Fibroblast of lung (primary cell): Measurements from ENCODE around the gene ZDHHC22. TPM values are rescaled to one million over a fixed set of nuclear protein-coding genes. Genes with fewer than 3 reads are reported as not detected.

Experiments used
- DNase-seq, 2 donors: peaks; one replicate each; pipeline versions ENCODE4 v3.0.0 to v3.0.0-alpha.2; 2010; ENCODE audit warnings: low read depth in 2 of 2
- H2AFZ ChIP-seq: 2 replicates; pipeline ENCODE4 v1.5.1; 2012; ENCODE audit warnings: low read length, control low read depth, inconsistent platforms
- H3K27ac ChIP-seq: 2 replicates; pipeline ENCODE4 v1.5.1; 2011; ENCODE audit warnings: low read length, control low read depth; ENCODE audit not compliant: insufficient read depth
- H3K27me3 ChIP-seq: 2 replicates; pipeline ENCODE4 v1.5.1; 2011; ENCODE audit warnings: mild to moderate bottlenecking, low read length; ENCODE audit not compliant: control insufficient read depth, insufficient read depth
- H3K36me3 ChIP-seq: 2 replicates; pipeline ENCODE4 v1.5.1; 2011; ENCODE audit warnings: low read length; ENCODE audit not compliant: control insufficient read depth, insufficient read depth
- H3K4me1 ChIP-seq: 2 replicates; pipeline ENCODE4 v1.5.1; 2011; ENCODE audit warnings: low read length; ENCODE audit not compliant: control insufficient read depth, insufficient read depth; ENCODE audit errors: extremely low read depth
- H3K4me2 ChIP-seq: 2 replicates; pipeline ENCODE4 v1.5.1; 2011; ENCODE audit warnings: low read length, control low read depth; ENCODE audit not compliant: insufficient read depth; ENCODE audit errors: extremely low read depth
- H3K4me3 ChIP-seq, 4 experiments: fragments of 200-600 bp in 1 of 4; sonication (generic) in 1 of 4; replicated peaks in 1 of 4; 2 replicates each; pipeline ENCODE4 v1.5.1; 2011 to 2016; ENCODE audit warnings: low read length in 4 of 4, low read depth in 3 of 4, mild to moderate bottlenecking in 3 of 4, control low read depth in 2 of 4, inconsistent platforms in 1 of 4, mixed read lengths in 1 of 4; ENCODE audit not compliant: insufficient read depth in 1 of 4; ENCODE audit errors: control extremely low read depth in 1 of 4
- H3K79me2 ChIP-seq: 2 replicates; pipeline ENCODE4 v1.5.1; 2012; ENCODE audit warnings: mild to moderate bottlenecking, low read length, inconsistent platforms; ENCODE audit not compliant: control insufficient read depth, insufficient read depth
- H3K9ac ChIP-seq: 2 replicates; pipeline ENCODE4 v1.5.1; 2011; ENCODE audit warnings: mild to moderate bottlenecking, low read length, control low read depth; ENCODE audit not compliant: insufficient read depth
- H3K9me3 ChIP-seq: 2 replicates; pipeline ENCODE4 v1.5.1; 2012; ENCODE audit warnings: low read depth, low read length; ENCODE audit not compliant: control insufficient read depth, insufficient read depth
- H4K20me1 ChIP-seq: 2 replicates; pipeline ENCODE4 v1.5.1; 2011; ENCODE audit warnings: low read length; ENCODE audit not compliant: control insufficient read depth, insufficient read depth; ENCODE audit errors: extremely low read depth
- CTCF ChIP-seq, 2 donors: IDR thresholded peaks in 1 of 2; conservative IDR thresholded peaks in 1 of 2; 1 replicate in 1 of 2; 2 replicates in 1 of 2; pipeline ENCODE4 v1.5.1; 2011 to 2012; ENCODE audit warnings: low read length in 2 of 2, control low read depth in 1 of 2, inconsistent platforms in 1 of 2, low read depth in 1 of 2, mild to moderate bottlenecking in 1 of 2
- EZH2 ChIP-seq: IDR thresholded peaks from 2 replicates; pipeline ENCODE4 v1.5.1; 2012; ENCODE audit warnings: low read length, control low read depth, mild to moderate bottlenecking; ENCODE audit errors: missing control alignments
- polyA plus RNA-seq, 2 donors: library from polyadenylated mRNA; depleted of rRNA in 1 of 2; stranded (reverse) in 1 of 2; unstranded in 1 of 2; fragments of >200 nt; gene quantifications; 2 replicates each; pipeline ENCODE4 v1.2.1, GENCODE V29; 2011 to 2012; ENCODE audit warnings: missing spikeins in 1 of 2
- total RNA-seq: library from RNA; depleted of rRNA; stranded (reverse); fragments of >200 nt; gene quantifications from 2 replicates; pipeline ENCODE4 v1.2.1, GENCODE V29; 2014

ZDHHC22 gene
- total and polyA plus RNA-seq, 2 donors (not counting 1 experiment from before 2014, with no cell fraction given), result not detected

- DNase-seq, result no peak
- Histone ChIP-seq H3K36me3 (peaks cover 2% of the 10 kb centered on the region), H3K4me1 (no peaks in the 10 kb centered on the region), H3K79me2 (no peaks in the 10 kb centered on the region), H3K4me2 (no peak overlapping the region), H2AFZ (no peak overlapping the region), H3K9me3 (no peaks in the 10 kb centered on the region), H3K27ac (no peak overlapping the region), H3K9ac (no peak overlapping the region), H3K4me3 (no peak overlapping the region), H4K20me1 (no peaks in the 10 kb centered on the region), H3K27me3 (no peaks in the 10 kb centered on the region)
- TF ChIP-seq EZH2 (no peak), CTCF (conservative IDR thresholded peaks at IDR 0.05 in 1 of 2, IDR thresholded peaks at IDR 0.05 in 1 of 2; ENCODE audit: low read depth in 1 of 2, low read length in 2 of 2) (no peak)
Measured at GRCh38 chr14:77108753-77109152, 32.8 kb downstream of the ZDHHC22 start.

- no peak overlapping the region for H3K4me3 ChIP-seq
- DNase-seq, result no peak
- H2AFZ ChIP-seq, result no peak overlapping the region
- no peak overlapping the region for H3K9ac ChIP-seq
- no peak overlapping the region for H3K27ac ChIP-seq
- H3K79me2 ChIP-seq, result no peaks in the 10 kb centered on the region
- no peak overlapping the region for H3K4me2 ChIP-seq
- H3K4me1 ChIP-seq, result no peaks in the 10 kb centered on the region
- no peaks in the 10 kb centered on the region for H3K36me3 ChIP-seq
- H4K20me1 ChIP-seq, result no peaks in the 10 kb centered on the region
- H3K9me3 ChIP-seq, result no peaks in the 10 kb centered on the region
- TF ChIP-seq CTCF (conservative IDR thresholded peaks at IDR 0.05 in 1 of 2, IDR thresholded peaks at IDR 0.05 in 1 of 2; ENCODE audit: low read depth in 1 of 2, low read length in 2 of 2) (no peak), EZH2 (no peak)
- H3K27me3 ChIP-seq, result no peaks in the 10 kb centered on the region
Measured at GRCh38 chr14:77107228-77107627, 34.4 kb downstream of the ZDHHC22 start.

- Histone ChIP-seq H3K9ac (no peak overlapping the region), H3K4me2 (no peak overlapping the region), H3K4me1 (no peaks in the 10 kb centered on the region), H3K27me3 (no peaks in the 10 kb centered on the region), H3K4me3 (no peak overlapping the region), H3K9me3 (no peaks in the 10 kb centered on the region), H3K36me3 (no peaks in the 10 kb centered on the region), H3K79me2 (no peaks in the 10 kb centered on the region), H4K20me1 (no peaks in the 10 kb centered on the region), H3K27ac (no peak overlapping the region), H2AFZ (no peak overlapping the region)
- TF ChIP-seq CTCF (conservative IDR thresholded peaks at IDR 0.05 in 1 of 2, IDR thresholded peaks at IDR 0.05 in 1 of 2; ENCODE audit: low read depth in 1 of 2, low read length in 2 of 2), result no peak
- no peak for TF ChIP-seq EZH2
- no peak for DNase-seq
Measured at GRCh38 chr14:77106666-77107065, 34.9 kb downstream of the ZDHHC22 start.
